ENCODE results near the gene SYNM. TPM values are rescaled to one million over a fixed set of nuclear protein-coding genes. Genes with fewer than 3 reads are reported as not detected.

The SYNM gene
- total RNA-seq, 4 donors from 2014 or later: 1,866 to 2,563 (median 2,454) TPM

- intact Hi-C loops (cut with DNase I): loop anchor here (5.0 kb wide), 1 partner anchor 70 kb away; no protein-coding TSS in a partner anchor
These were observed 2.3 kb upstream of the SYNM start for GRCh38 chr15:99102332-99103235.

GRCh38 chr15:99103279-99103678, 1.6 kb upstream of the SYNM start:
- 71% methylated on average over 2 of the region's 2 CpGs for whole genome bisulfite sequencing
- peaks cover 0 to 9% (median 0%) of the 10 kb centered on the region in 4 donors for H3K27me3 ChIP-seq
- H3K36me3 ChIP-seq: peaks cover 0 to 22% (median 0%) of the 10 kb centered on the region in 4 donors
- peaks cover 0 to 60% (median 52%) of the 10 kb centered on the region in 4 donors for H3K4me1 ChIP-seq
- peak overlapping the region in 1 of 4 donors; percentile 90 for H3K27ac ChIP-seq (replicated peaks in 1 of 4)
- TF ChIP-seq EP300 (IDR thresholded peaks at IDR 0.05) (no peak), POLR2AphosphoS5 (IDR thresholded peaks at IDR 0.05) (no peak), POLR2A (IDR thresholded peaks at IDR 0.05; ENCODE audit: low read depth) (no peak), CTCF (IDR thresholded peaks at IDR 0.05) (no peak)
- H3K9me3 ChIP-seq: no peaks in the 10 kb centered on the region
- DNase-seq (ENCODE audit: extremely low spot score): no peak
- H3K4me3 ChIP-seq: no peak overlapping the region
- intact Hi-C loops (cut with DNase I): loop anchor here (5.0 kb wide), 1 partner anchor 69 kb away; no protein-coding TSS in a partner anchor

More at GRCh38 chr15:99102332-99103235, 2.3 kb upstream of the SYNM start:
- Histone ChIP-seq H3K36me3 (peaks cover 0 to 17% (median 0%) of the 10 kb centered on the region in 4 donors), H3K4me1 (peaks cover 0 to 65% (median 55%) of the 10 kb centered on the region in 4 donors), H3K27me3 (peaks cover 0 to 9% (median 0%) of the 10 kb centered on the region in 4 donors), H3K27ac (replicated peaks in 1 of 4) (peak overlapping the region in 2 of 4 donors; percentile 17 to 90), H3K9me3 (no peaks in the 10 kb centered on the region), H3K4me3 (no peak overlapping the region)
- TF ChIP-seq POLR2AphosphoS5 (IDR thresholded peaks at IDR 0.05) (peak in 1 of 2 donors; percentile 12), CTCF (IDR thresholded peaks at IDR 0.05) (no peak), POLR2A (IDR thresholded peaks at IDR 0.05; ENCODE audit: low read depth) (no peak), EP300 (IDR thresholded peaks at IDR 0.05) (no peak)
- 79% methylated on average over 12 of the region's 13 CpGs for whole genome bisulfite sequencing
- no peak for DNase-seq (ENCODE audit: extremely low spot score)

GRCh38 chr15:99105514-99106341, 848 bp downstream of the SYNM start:
- intact Hi-C loops (cut with DNase I): no loop called here
- peaks cover 0 to 35% (median 9%) of the 10 kb centered on the region in 4 donors for H3K36me3 ChIP-seq
- H3K27ac ChIP-seq (replicated peaks in 1 of 4): peak overlapping the region; percentile 97 to 98 (median 98)
- under 1% methylated on average over 24 of the region's 116 CpGs for WGBS
- H3K9me3 ChIP-seq: no peaks in the 10 kb centered on the region
- H3K27me3 ChIP-seq: no peaks in the 10 kb centered on the region
- no peak for DNase-seq (ENCODE audit: extremely low spot score)
- TF ChIP-seq POLR2AphosphoS5 (IDR thresholded peaks at IDR 0.05): peak in 1 of 2 donors; percentile 71
- no peak for TF ChIP-seq EP300 (IDR thresholded peaks at IDR 0.05)
- TF ChIP-seq POLR2A (IDR thresholded peaks at IDR 0.05; ENCODE audit: low read depth): no peak
- peak in 1 of 3 experiments; percentile 9 for TF ChIP-seq CTCF (IDR thresholded peaks at IDR 0.05)
- peaks cover 17 to 58% (median 48%) of the 10 kb centered on the region in 4 donors for H3K4me1 ChIP-seq
- H3K4me3 ChIP-seq: peak overlapping the region; percentile 77 to 91 (median 88)

DNA sequence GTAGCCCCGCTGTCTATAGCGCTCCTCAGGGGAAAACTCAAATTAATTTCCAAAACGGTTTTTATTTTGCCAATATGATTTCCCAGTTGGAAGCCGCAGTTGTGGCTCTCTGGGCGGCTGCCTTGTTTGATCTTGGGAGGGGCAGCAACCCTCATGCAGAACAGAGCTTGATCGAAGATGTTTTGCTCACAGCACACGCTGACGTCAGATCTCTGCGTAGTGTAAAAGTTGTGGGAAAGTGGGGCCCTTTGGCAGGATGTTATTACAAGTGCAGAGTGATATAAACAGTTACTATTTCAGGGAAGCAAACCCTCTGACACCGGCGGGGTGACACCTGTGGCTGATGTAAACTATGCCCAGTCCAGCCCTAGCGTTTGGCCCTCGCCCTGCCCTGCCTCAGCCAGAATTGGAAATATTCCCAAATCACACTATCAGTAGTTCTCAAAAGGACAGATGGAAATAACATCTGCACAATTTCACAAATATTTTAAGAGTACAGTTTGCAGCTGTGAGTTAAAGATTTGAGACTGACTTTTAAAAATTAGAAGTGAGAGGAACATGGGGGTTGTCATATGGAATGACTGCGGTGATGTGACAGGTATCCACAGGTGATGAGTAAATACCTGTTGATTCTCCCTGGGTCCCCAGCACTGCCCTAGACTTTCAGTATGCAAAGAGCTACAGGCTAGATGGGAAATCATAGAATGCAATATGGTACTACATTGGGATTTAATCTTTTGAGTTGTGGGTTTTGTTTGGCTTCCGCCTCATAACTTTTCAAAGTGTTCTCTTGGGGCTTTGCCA, 1.7 kb downstream of the SYNM start:
- H3K27ac ChIP-seq (replicated peaks in 1 of 4): peak overlapping the region; percentile 97 to 98 (median 98)
- 24% methylated on average over 15 of the region's 15 CpGs for WGBS
- intact Hi-C loops (cut with DNase I): no loop called here
- TF ChIP-seq POLR2AphosphoS5 (IDR thresholded peaks at IDR 0.05) (peak; percentile 81 to 86), POLR2A (IDR thresholded peaks at IDR 0.05; ENCODE audit: low read depth) (peak; percentile 7), EP300 (IDR thresholded peaks at IDR 0.05) (peak; percentile 91), CTCF (IDR thresholded peaks at IDR 0.05) (peak in 1 of 3 experiments; percentile 8)
- peaks cover 0 to 40% (median 9%) of the 10 kb centered on the region in 4 donors for H3K36me3 ChIP-seq
- peak overlapping the region; percentile 77 to 91 (median 88) for H3K4me3 ChIP-seq
- H3K27me3 ChIP-seq: no peaks in the 10 kb centered on the region
- DNase-seq (ENCODE audit: extremely low spot score): no peak
- H3K4me1 ChIP-seq: peaks cover 25 to 61% (median 52%) of the 10 kb centered on the region in 4 donors
- H3K9me3 ChIP-seq: no peaks in the 10 kb centered on the region
